HG02763 (cell line): Measurements from ENCODE around the gene CHI3L2.
"Not testable (repeated sequence)": the region's sequence is repeated elsewhere in the genome, so short reads cannot be mapped to it uniquely, and the experiment has no call there.

Experiments
- ATAC-seq: cut with Tn5 transposase; IDR thresholded peaks from one replicate; pipeline ENCODE4 v1.9.1; 2021; ENCODE audit warnings: mild to moderate bottlenecking, moderate library complexity; ENCODE audit not compliant: unreplicated experiment

Gene CHI3L2

DNA sequence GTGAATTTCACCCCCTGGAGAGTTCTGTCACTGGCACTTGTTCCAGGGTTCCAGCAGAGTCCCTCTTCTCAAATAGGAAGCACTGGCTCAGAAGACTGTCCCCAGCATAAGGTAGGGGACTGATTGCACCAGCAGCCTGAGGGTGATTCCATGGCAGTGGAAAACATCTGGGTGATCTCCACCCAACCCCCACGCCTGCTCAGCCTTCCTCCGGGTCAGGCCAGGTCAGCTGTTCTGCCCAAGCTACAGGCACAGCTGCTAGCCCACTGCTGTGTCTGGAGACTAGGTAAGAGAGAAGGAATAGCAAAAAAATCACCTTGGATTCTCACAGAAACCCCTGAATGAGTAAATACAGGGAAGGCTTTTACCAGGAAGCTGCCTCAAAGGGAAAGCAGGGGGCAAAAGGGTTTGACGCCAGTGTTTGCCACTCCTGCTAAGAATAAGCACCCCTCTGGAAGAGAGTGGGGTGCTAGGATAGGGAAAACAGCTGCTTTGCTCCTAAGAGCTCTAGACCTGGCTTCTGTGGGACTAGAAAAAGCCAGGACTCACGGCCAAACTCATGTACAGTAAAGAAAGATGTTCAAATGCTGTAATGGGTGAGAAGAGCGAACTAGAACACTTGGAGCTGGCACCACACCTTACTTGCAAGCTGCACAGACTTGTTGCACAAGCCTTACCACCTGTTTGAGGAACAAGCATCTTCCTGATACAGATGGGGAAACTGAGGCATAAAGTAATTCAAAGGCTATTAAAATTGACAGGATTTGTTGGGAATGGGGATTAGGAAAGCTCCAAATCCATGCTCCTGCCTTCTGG is 26.0 kb upstream of the CHI3L2 start:
- no peak for ATAC-seq

DNA sequence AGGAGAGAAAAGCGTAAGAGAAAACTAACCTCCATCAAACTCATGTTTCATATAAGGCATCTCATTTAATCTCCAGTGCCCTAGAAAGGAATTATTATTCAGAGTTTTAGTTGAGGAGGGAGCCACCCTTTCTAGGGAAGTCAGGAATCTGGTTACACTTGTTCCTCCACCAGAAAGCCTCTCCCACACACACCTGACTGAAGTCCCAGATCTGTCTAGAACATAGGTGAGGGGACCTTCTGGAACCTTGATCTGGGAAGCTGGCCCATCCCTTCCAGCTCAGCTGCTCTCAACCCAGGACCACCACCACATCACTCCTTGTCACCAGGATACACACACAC is 25.2 kb upstream of the CHI3L2 start:
- no peak for ATAC-seq

DNA sequence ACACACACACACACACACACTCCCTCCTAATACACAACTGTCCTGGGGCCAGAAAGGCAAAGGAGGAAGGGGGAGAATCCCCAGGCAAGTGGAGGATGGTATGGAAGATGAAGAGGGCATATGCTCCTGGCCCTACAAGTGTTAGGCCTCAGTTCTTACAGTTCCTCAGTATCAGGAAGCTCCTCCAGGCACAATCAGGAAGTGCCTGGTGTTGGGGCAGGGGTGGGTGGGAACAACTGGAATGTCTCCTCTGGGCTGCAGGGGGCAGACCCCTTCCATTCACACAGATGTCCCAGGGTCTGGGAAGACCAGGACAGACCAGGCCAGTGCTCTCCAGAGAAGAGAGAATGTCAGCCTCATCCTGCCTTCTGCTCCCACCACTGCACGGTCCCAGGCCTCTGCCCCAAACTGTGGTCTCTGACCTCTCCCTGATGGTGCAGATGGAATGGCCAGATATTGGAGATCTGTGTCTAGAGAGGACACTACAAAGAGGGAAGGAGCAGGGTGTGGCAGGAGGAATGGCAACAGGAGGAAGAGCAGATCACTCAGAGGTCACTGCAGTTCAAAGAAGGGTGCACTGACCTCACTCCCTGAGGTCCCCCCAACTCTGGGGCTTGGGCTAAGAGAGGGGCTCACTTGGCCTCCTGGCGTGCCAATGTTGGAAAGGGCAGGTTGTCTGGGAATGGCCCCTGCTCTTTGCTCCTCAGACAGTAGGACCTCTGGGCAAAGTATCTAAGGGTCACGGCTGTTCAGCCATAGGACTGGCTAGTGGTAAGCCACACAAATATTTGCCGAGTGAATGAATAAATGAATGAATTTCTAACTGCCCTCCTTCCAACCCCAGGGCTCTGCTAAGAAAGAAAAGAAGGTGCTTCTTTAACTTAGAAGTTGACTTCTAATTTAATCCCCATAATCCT is 24.5 kb upstream of the CHI3L2 start:
- no peak for ATAC-seq

DNA sequence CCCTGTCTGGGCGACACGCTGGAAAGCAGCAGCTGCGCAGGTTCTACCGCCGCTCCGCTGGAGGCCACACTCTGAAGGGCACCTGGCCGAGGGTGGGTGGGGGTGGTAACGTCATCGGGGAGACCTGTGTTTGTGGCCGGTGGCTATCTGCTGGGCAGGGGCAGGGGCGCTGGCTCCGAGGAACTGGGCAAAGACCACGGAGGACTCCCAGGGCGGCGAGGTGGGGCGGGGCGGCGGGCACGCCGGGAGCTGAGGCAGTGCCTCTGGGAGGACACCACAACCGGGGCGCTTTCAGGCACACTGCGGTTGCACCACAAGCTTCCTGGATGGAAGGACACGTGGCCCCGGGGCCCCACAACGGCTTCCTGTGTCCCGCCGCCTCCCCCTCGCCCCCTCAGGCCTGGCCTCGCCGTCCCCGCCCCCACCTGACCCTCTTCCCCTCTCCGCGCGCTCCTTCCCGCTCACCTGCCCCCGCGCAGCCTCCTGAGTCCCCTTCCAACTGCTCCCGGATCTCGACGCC is 23.8 kb upstream of the CHI3L2 start:
- ATAC-seq: peak; percentile 62

DNA sequence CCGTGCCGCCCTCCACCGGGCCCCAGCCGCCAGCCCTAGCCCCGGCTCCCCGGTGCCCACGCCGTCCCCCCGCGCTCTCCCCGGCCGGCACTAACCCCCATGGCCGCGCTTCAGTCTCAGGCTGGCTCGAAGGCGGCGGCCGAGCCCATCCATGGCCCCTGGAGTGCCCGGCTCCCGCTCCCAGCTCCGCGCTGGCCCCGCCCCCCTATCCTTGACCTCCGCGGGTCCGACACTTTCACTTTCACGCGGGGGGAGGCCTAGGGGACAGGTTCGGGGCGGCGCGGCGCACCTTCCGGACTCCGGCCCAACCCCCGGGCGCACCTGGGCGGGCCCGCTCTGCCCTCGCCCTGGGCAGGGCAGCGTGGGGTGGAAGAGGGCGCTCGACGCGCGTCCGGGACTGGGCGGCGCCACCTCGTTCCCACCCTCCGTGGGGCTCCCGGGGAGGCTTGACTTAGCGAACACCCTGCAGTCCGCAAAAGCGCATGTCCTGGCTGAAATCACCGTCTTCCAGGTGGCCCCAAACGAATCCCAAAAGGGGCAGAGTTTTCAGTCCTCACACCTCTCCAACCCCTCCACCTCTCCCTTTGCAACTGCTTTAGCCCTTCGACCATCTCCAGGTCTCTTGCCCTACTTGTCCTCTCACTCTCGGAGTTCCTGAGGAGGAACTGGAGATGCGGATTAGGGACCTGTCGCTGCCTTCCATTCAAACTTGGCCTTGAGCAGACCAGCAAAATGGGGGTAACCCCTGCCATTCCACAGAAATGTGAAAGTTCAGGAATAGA is 23.1 kb upstream of the CHI3L2 start:
- peak; percentile 66 for ATAC-seq

DNA sequence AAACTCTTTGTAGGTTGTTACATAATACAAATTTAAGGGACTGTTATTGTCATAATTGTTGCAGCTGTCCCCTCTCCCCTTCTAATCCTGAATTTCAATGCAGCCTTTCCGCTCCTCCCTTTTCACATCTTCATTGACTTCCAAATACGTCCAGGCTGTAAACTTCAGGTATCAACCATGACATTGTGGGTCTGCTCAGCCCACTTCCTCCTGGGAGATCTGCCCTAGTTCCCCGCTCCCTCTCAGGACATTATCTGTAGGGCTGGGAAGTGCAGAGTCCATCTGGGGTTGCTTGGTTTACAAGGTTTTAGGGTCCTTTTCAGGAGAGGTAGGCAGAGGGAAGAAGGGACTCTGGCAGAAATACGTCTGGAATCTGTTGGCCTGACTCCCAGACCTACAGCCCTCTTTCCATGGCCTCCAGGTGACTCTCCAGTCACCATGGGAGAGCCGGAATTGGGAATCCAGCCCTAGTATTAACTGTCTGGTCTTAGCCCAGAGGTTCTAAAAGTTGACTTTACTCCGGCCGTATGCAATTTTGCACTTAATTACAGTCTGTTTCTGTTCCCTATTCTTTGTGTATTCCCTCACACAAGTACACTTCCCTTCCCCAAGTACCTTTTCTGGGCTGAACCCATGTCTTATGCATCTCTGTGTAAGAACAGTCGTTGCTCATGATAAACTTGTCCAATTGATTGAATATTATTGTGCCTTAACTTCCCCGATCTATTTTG is 22.4 kb upstream of the CHI3L2 start:
- no peak for ATAC-seq

DNA sequence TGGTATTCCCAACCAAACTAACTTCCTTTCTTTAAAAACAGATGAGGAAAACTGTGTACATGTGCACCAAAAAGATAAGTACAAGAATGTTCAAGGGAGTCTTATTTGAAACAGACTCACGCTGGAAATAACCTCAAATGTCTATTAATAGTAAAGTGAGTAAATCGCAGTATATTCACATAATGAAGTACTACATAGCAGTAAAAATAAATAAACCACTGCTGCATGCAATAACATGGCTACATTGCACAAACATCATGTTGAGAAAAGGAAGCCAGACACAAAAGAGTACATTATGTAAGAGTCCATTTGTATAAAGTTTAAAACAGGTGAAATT is 21.8 kb upstream of the CHI3L2 start:
- ATAC-seq: no peak

DNA sequence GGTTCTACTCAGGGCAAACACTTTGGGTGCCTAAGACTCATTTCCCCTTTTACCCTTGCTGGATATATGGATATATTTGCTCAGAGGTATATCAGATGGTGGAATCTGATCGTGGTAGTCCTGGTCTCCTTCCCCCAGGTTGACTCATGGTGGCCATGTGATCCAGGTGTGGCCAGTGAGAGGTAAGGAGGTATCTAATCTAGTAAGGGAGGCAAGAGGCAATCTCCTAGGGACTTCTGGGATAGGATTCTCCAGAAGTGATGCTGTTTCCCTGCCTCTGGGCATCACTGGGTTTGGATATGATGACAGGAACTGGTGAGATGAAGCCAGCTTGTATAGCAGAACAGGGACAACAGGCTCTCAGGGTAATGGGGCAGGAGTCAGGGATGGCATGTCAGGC is 18.6 kb upstream of the CHI3L2 start:
- no peak for ATAC-seq

DNA sequence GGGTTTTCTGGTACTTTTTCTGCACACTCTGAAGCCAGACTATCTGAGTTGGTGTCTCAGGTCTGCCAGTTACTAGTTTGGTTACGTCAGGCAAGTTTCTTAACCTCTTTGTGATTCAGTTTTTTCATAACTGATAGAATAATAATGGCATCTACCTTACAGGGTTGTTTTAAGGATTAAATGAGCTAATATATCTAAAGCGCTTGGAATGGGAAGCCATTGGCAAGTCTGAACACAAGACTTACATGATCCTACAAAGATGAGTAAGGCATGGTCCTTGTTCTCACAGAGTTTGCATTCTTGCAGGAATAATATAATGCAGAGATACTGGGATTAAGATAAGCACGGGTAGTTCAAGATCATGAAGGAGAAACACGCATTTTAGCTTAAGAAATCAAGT is 17.9 kb upstream of the CHI3L2 start:
- ATAC-seq: no peak

DNA sequence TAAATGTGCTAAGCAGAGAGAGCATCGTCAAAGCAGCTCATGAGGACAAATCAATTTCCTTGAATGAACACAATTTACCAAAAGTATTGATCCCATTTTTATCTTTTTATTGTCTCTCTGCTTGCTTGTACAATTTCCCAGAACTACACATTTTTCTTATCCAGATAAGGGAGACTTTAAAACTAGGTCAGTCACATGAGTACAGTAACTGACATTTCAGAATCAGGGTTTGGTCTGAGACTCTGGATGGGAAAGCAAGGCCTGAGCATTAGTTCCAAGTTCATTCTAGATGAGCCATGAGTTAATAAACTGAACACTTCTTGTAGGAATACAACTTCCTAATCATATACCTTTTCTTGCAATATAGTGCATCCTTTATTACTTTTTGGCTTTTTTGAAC is 15.6 kb upstream of the CHI3L2 start:
- ATAC-seq: no peak

DNA sequence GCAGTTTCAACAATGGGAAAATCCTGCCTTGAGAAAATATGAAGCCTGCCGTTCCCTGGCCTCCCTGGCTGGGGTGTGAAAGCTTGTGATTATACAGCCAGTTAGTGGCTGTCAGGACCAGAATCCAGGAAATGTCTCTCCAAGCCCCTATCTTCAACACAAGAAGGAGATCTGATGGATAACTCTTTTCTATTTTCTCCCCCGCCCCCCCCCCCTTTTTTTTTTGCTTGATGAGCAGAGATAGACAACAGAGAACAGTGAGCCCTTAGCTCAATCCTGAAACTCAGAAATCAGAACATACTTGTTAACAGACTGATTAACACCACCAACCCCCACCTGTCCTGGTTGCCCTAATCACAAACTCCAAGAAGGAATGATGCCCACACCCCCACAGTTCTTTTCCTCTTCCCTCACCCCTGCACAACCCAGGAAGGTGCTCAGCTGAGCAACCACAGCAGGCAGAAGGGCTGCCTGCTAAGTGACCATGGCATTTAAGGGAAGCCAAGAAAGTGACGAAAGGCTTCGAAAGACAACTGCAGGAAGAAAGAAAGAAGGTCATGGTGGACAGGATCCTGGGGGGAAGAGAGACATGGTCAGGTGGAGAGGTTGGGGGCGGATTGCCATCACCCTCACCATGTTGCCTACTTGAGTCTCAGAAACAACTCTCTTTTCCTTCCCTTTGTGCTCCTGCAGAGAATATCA is 14.7 kb upstream of the CHI3L2 start:
- no peak for ATAC-seq

DNA sequence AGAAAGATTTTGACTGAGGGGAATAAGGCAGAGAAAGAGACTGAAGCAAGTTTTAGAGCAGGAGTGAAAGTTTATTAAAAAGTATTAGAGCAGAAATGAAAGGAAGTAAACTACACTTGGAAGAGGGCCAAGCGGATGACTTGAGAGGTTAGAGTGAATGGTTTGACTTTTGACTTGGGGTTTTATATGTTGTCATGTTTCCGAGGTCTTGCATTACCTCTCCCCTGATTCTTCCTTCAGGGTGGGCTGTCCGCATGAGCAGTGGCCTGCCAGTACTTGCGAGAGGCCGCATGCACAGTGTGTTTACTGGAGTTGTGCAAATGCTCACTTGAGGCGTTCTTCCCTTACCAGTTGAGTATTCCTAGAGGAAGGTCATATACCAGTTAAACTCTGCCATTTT is 14.1 kb upstream of the CHI3L2 start:
- ATAC-seq: no peak

DNA sequence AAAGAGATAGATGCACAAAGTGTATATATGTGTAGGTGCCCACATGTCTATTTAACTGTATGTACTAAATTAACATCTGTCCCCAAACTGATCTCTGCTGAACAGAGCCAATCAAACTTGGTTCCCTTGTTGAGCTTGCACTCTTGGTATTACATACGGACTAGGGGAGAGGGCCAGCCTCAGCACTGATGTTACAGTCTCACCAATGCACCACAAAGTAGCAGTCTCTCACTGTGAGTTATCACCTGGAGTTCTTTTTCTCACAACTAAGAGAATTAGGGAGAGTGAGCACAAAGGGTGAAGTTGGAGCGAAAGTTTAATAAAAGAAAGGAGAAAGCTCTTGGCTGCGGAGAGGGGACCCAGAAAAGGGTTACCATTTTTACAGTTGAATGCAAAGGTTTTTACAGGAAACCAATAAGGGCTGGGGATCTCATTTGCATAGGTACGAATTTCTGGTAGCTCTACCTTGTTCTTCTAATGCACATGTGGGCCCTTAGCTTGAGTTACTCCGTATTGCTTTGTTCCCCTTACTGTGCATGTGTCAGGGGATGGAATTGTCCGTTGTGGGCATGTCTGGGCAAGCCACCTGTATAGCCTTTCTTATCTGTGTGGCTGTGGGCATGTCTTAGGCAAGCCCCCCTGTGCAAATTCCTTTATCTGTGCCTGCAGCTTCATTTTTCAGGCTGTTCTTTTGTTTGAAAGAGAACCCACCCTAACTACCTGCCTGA is 13.3 kb upstream of the CHI3L2 start:
- ATAC-seq: no peak

DNA sequence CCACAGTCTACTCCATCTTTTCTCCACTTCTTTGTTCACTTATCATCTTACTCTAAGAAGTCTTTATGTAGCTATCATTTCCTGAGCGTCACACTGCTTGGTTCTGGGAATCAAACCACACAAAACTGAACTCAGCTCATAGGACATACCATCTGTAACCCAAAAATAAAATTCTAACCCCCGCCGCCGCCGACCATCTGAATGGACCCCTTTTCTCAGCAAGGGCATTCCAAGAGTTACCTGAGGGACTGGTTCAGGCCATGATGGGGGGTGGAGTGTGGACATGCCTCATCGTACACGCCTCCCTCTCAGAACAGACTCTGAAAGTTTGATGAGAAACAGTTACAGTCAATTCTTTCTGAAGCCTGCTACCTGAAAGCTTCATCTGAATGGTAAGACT is 12.6 kb upstream of the CHI3L2 start:
- ATAC-seq: no peak

DNA sequence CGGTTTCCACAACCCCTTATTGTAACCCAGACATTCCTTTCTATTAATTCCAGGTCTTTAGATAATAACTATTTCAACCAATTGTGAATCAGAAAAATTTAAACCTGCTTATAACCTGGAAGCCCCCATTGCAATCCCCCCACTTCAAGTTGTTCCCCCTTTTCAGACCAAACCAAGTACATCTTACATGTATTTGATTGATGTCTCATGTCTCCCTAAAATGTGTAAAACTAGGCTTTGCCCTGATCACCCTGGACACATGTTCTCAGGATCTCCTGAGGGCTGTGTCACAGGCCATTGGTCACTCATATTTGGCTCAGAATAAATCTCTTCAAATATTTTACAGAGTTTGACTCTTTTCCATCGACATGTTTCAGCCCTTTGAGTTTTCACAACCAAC is 12.2 kb upstream of the CHI3L2 start:
- ATAC-seq: not testable (repeated sequence)

DNA sequence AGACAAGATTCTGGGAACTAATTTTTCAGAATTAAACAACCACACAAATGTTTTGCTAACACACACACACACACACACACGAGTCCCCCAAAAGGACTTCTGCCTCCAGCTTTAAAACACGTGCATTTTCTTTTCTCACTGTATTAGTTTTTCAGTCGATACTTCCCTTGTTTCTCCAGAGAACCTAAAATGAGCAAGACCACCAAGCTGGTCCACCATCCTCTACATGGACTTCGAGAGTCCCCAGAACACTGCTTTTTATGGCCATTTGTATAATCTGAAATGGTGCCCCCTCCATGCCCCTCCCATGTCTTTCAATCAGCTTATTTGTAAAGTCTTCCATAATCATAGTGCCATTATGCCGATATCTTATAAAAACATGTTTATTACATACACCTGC is 10.8 kb upstream of the CHI3L2 start:
- ATAC-seq: no peak

DNA sequence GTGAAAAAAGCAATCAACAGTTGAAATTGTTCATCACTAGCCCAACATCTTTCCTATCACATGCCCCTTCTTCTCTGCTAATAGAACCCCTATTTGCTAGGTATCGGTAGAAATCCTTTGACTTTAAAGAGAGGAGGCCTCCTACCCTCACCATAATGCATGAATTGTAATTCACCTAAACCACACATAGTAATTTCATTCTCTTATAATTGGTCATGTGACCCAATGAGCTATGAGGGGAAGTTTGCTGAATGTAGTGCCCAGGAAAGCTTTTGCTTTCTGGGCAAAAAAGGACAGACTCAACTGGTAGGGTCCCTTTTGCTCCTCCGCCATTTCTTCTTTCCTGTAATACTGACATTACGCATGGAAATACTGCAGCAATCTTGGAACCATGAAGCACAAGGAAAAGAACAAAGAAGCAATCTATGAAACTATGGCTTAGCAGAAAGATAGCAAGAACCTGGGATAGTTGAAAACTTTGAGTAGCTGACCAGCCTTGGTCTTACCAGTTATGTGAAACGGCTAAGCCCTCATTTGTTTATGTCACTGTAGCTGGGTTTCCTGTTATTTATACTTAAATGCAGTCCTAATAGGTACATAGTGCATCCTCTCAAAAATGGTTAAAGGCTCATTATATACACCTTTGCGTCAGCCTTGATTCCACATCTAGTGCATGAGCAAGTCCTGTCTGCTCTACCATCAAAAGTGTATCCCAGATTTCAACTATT is 10.2 kb upstream of the CHI3L2 start:
- ATAC-seq: no peak

DNA sequence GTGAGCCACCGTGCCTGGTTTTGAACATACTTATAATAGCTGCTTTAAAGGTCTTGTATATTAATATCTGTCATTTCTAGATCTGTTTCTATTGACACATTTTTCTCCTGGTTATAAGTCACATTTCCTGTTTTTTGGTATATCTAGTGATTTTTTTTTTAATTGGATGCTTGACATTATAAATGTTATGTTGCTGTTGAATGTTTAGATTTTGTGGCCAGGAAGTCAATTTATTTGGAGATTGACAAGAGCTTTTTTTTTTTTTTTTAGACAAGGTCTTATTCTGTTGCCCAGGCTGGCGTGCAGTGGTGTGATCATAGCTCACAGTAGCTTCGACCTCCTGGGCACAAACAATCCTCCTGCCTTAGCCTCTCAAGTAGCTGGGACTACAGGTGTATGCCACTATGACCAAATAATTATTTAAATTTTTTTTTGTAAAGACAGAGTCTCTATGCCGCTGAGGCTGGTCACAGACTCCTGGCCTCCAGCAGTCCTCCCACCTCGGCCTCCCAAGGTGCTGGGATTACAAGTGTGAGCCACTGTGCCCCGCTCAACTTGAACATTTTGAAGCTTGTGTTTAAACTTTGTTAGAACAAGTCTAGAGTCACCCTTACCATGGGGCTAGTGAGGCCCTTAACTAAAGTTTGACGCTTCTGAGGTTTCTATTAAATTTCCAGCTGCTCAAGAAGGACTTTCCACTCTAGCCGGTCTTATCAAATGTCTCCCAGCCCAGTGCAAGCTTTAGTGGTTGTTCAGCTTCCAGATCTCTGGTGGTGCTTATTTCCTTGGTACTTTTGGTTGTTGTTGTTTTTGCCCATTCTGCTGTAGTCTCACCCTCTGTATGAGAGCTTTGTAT is 8.6 kb upstream of the CHI3L2 start:
- no peak for ATAC-seq
